ENCODE results near the gene DPY19L3.

DPY19L3 gene

GRCh38 chr19:32401992-32402391, 3.6 kb upstream of the DPY19L3 start:
- Histone ChIP-seq H3K9me2 (replicated peaks; ENCODE audit: control insufficient read depth, low read length) (no peaks in the 10 kb centered on the region), H3K79me2 (ENCODE audit: control insufficient read depth, low read length) (peaks cover 34% of the 10 kb centered on the region), H4K20me1 (ENCODE audit: control insufficient read depth, insufficient read depth, low read depth, low read length) (no peaks in the 10 kb centered on the region), H3K27ac (ENCODE audit: low read depth, low read length) (no peak overlapping the region), H3K4me3 (ENCODE audit: low read length) (no peak overlapping the region), H3K36me3 (ENCODE audit: control insufficient read depth, low read length) (peaks cover 5% of the 10 kb centered on the region), H3K27me3 (ENCODE audit: control insufficient read depth, low read length) (no peaks in the 10 kb centered on the region), H3K9me3 (ENCODE audit: control insufficient read depth, insufficient read depth, low read length) (no peaks in the 10 kb centered on the region), H3F3A (ENCODE audit: control insufficient read depth, insufficient read depth) (no peaks in the 10 kb centered on the region), H3K4me2 (ENCODE audit: low read length) (no peak overlapping the region), H3K4me1 (ENCODE audit: control insufficient read depth, low read length) (peaks cover 23% of the 10 kb centered on the region)
- TF ChIP-seq EZH2phosphoT487 (IDR thresholded peaks at IDR 0.05; ENCODE audit: borderline replicate concordance, low read length) = no peak
- TF ChIP-seq CTCF (IDR thresholded peaks at IDR 0.05; ENCODE audit: low read depth, low read length, poor library complexity, severe bottlenecking) = no peak

- TF ChIP-seq CTCF (IDR thresholded peaks at IDR 0.05; ENCODE audit: low read depth, low read length, poor library complexity, severe bottlenecking) (no peak), EZH2phosphoT487 (IDR thresholded peaks at IDR 0.05; ENCODE audit: borderline replicate concordance, low read length) (no peak)
- Histone ChIP-seq H3F3A (ENCODE audit: control insufficient read depth, insufficient read depth) (no peaks in the 10 kb centered on the region), H4K20me1 (ENCODE audit: control insufficient read depth, insufficient read depth, low read depth, low read length) (no peaks in the 10 kb centered on the region), H3K9me3 (ENCODE audit: control insufficient read depth, insufficient read depth, low read length) (no peaks in the 10 kb centered on the region), H3K79me2 (ENCODE audit: control insufficient read depth, low read length) (peaks cover 45% of the 10 kb centered on the region), H3K4me1 (ENCODE audit: control insufficient read depth, low read length) (peaks cover 31% of the 10 kb centered on the region), H3K4me2 (ENCODE audit: low read length) (peak overlapping the region; percentile 66), H3K27ac (ENCODE audit: low read depth, low read length) (no peak overlapping the region), H3K36me3 (ENCODE audit: control insufficient read depth, low read length) (peaks cover 16% of the 10 kb centered on the region), H3K9me2 (replicated peaks; ENCODE audit: control insufficient read depth, low read length) (no peaks in the 10 kb centered on the region), H3K27me3 (ENCODE audit: control insufficient read depth, low read length) (no peaks in the 10 kb centered on the region), H3K4me3 (ENCODE audit: low read length) (peak overlapping the region; percentile 89)
Measured at GRCh38 chr19:32403291-32403995, 2.1 kb upstream of the DPY19L3 start.

GRCh38 chr19:32404213-32404932, 1.2 kb upstream of the DPY19L3 start:
- H3K79me2 ChIP-seq (ENCODE audit: control insufficient read depth, low read length) = peaks cover 45% of the 10 kb centered on the region
- peak overlapping the region; percentile 89 for H3K4me3 ChIP-seq (ENCODE audit: low read length)
- H3K9me2 ChIP-seq (replicated peaks; ENCODE audit: control insufficient read depth, low read length) = no peaks in the 10 kb centered on the region
- H3K4me1 ChIP-seq (ENCODE audit: control insufficient read depth, low read length) = peaks cover 31% of the 10 kb centered on the region
- H4K20me1 ChIP-seq (ENCODE audit: control insufficient read depth, insufficient read depth, low read depth, low read length) = no peaks in the 10 kb centered on the region
- H3K27ac ChIP-seq (ENCODE audit: low read depth, low read length) = peak overlapping the region; percentile 75
- H3K9me3 ChIP-seq (ENCODE audit: control insufficient read depth, insufficient read depth, low read length) = no peaks in the 10 kb centered on the region
- H3F3A ChIP-seq (ENCODE audit: control insufficient read depth, insufficient read depth) = no peaks in the 10 kb centered on the region
- TF ChIP-seq CTCF (IDR thresholded peaks at IDR 0.05; ENCODE audit: low read depth, low read length, poor library complexity, severe bottlenecking) = no peak
- no peak for TF ChIP-seq EZH2phosphoT487 (IDR thresholded peaks at IDR 0.05; ENCODE audit: borderline replicate concordance, low read length)
- H3K4me2 ChIP-seq (ENCODE audit: low read length) = peak overlapping the region; percentile 66
- H3K36me3 ChIP-seq (ENCODE audit: control insufficient read depth, low read length) = peaks cover 25% of the 10 kb centered on the region
- no peaks in the 10 kb centered on the region for H3K27me3 ChIP-seq (ENCODE audit: control insufficient read depth, low read length)

All from DOHH2 (cell line).